GM18907 (cell line): ENCODE measurements around the gene HLA-DOB.

Source experiments
- ATAC-seq: cut with Tn5 transposase; IDR thresholded peaks from one replicate; pipeline ENCODE4 v1.9.1; 2021; ENCODE audit warnings: mild to moderate bottlenecking, moderate library complexity; ENCODE audit not compliant: unreplicated experiment

Gene HLA-DOB

GRCh38 chr6:32816746-32817204 lies at the start of gene HLA-DOB:
Gene HLA-DOB (minus strand): TSS chr6:32817002. CDS start chr6:32816951, 51 bp downstream.
- peak; percentile 41 for ATAC-seq

DNA sequence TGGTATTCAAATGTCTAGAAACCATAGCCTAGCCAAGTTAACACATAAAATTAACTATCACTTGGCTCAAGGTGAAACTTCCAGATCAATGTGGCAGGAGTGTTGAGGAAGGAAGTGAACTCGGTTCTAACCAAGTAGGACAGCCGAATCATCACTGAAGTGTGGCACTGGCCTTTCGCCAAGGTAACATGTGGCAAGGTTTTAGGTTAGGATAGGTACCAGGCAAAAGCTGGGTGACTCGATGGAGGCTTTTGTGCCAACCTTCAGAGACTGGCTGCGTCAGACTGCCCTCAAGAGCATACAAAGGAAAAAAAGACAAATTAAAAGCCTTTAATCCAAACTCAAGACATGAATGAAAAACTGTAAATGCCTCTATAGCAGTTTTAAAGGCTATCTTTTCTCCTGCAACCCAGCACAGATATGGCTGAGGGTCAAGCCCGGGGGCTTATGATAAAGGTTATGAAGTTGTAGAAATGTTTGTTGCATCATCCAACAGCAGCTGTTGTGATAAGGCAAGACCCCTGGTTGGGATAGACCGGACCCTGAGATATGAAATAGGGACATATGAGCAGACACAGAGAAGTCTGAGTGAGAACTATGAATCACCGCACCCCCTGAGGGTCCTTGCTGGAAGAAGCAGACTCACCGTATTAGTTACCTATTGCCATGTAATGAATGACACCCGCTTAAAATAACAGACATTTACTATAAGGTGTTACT lies 49.1 kb upstream of the HLA-DOB start:
- no peak for ATAC-seq

- no peak for ATAC-seq
Observed at GRCh38 chr6:32862725-32863124, 45.9 kb upstream of the HLA-DOB start.

- no peak for ATAC-seq
Observed at GRCh38 chr6:32860674-32861073, 43.9 kb upstream of the HLA-DOB start.

- no peak for ATAC-seq
Observed at GRCh38 chr6:32858194-32858593, 41.4 kb upstream of the HLA-DOB start.

DNA sequence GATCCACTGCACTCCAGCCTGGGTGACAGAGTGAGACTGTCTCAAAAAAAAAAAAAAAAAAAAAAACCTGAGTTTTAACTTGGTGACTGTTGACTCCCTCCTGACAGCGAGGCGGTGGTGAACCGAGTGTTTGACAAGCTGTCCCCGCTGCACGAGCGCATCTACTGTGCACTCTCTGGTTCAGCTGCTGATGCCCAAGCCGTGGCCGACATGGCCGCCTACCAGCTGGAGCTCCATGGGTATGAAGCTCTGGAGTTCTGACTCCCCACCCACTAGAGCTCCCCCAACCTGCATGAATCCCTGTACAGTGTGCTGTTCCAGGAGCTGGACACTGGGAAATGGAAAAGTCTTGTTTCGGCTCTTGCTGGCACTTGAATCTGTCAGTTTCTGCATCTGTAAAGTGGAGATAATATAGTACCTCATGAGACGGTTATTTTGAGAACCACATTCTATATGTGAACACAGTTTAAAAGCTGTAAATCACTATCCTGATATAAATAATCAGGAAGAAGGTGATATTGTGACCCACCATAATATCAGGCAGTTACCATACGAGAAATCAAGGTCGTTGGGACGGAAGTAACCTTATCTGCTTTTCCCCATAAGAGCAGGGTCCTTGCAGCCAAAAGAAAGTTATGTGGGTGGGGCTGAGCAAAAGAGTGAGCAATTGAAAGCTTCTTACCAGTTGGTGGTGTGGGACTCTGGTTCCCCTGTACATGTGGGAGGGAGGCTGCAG lies 40.5 kb upstream of the HLA-DOB start:
- no peak for ATAC-seq

- ATAC-seq: no peak
Observed at GRCh38 chr6:32855467-32856174, 38.8 kb upstream of the HLA-DOB start.

- peak; percentile 17 for ATAC-seq
Observed at GRCh38 chr6:32854376-32855178, 37.8 kb upstream of the HLA-DOB start.

DNA sequence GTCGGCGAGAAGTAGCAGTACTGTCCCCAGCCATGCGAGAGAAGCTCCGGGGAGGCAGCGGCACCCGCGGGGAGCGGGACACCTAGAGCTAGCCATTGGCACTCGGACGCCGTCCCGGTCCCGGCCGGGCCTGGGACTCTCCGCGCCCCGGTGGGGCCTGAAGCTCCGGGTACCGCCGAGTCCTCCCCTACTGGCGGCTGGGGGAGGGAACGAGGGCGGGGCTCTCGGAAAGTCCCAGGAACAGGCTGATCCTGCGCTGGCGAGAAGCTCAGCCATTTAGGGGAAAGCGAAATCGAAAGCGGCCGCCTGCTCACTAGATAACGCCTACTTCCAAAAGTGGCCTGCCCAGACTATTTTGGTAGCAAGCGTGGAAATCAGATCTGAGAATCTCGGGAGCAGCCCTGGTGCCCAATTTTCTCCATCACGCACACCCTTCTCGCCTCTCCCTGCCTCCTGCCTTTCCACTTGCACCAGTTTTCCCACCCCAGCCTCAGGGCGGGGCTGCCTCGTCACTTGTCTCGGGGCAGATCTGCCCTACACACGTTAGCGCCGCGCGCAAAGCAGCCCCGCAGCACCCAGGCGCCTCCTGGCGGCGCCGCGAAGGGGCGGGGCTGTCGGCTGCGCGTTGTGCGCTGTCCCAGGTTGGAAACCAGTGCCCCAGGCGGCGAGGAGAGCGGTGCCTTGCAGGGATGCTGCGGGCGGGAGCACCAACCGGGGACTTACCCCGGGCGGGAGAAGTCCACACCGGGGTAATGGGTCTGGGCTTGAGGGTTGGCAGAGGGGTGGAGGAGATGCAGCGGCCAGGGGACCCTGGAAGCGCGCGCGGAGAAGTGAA lies 37.0 kb upstream of the HLA-DOB start, which contains the start of the genes PSMB9 and TAP1:
PSMB9 (plus strand) TSS at position 652 of the 835 bp plus-strand sequence; CDS start at position 690, 38 bp downstream.
TAP1 (minus strand) TSS at position 164 of the 835 bp plus-strand sequence; CDS start at position 96, 68 bp downstream.
- ATAC-seq: peak; percentile 80

DNA sequence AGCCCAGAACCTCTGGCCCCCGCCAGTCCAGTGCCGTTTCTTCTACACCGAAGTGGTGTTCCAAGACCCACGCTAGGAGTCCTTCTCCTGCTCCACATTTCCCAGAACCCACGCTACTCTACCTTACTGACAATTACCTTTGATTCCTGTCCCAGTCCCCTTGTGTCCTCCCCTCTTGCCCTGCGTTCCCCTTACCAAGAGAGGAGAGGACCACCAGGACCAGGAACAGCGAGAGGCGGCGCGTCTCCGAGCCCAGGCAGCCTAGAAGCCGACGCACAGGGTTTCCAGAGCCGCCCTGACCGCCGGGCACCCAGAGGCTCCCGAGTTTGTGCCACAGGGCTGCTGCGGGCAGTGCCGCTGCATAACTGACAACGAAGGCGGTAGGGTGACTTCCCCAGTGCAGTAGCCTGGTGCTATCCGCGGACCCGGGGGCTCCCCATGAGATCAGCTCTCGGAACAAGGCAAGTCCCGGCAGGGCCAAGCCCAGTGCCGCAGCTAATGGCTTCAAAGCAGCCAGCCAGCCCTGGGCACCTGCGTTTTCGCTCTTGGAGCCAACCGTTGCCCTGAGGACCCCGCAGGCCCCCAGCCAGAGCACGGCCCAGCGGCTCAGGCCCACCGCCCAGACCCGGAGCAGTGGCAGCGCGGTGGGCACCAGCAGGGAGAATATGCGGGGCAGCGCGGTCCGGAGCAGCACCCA lies 36.2 kb upstream of the HLA-DOB start:
- ATAC-seq: peak; percentile 38

GRCh38 chr6:32852018-32852843 lies 35.4 kb upstream of the HLA-DOB start:
- no peak for ATAC-seq

- no peak for ATAC-seq
Observed at GRCh38 chr6:32851025-32851424, 34.2 kb upstream of the HLA-DOB start.

DNA sequence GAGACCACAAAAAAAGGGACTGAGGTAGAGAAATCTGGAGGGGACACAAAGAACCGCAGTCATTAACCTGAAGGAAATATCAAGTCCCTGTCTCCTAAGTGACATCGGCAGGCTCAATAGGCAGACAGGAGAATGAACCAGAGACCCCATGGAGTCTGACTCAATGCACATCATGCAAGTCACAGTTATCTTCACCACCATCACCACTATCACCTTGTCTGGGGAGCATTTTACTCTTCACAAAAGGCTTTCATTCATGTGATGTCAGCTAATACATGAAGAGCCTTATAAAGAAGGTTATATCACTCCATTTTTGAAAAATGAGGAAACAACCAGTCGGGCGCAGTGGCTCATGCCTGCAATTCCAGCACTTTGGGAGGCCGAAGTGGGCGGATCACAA lies 32.3 kb upstream of the HLA-DOB start:
- no peak for ATAC-seq

- no peak for ATAC-seq
Observed at GRCh38 chr6:32847795-32848194, 31.0 kb upstream of the HLA-DOB start.

DNA sequence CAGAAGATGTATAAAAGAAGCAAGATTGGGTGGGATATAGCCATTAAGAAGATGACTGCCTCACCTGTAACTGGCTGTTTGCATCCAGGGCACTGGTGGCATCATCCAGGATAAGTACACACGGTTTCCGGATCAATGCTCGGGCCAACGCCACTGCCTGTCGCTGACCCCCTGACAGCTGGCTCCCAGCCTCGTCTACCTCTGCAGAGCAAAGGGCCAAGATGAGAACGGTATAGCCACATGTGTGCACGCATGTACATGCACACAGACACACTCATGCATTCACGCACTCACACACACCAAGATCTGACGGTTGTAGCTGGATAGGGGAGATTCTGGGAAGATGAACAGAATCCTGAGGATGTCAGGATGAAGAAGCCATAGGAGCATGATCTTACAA lies 30.2 kb upstream of the HLA-DOB start:
- no peak for ATAC-seq

DNA sequence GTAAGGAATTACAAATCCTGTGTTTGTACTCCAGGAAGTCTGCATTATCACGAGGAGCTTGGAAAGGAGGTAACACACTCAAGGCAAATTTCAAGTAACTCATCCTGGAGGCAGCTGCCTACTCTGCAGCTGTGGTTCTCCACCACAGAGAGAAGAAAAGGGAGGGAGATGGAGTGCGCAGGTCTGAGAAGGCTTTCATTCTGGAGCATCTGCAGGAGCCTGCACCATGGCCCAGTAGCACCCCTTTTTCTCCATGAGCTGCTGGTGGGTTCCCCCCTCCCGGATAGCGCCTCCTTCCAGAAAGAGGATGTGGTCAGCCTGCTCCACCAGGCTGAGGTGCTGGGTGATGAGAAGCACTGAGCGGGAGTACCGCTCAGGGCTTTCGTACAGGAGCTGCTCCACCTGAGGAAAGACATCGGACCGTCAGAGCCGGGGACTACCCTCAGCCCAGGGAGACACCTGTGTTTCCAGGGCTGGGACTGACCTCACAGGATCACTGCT lies 28.6 kb upstream of the HLA-DOB start:
- no peak for ATAC-seq

DNA sequence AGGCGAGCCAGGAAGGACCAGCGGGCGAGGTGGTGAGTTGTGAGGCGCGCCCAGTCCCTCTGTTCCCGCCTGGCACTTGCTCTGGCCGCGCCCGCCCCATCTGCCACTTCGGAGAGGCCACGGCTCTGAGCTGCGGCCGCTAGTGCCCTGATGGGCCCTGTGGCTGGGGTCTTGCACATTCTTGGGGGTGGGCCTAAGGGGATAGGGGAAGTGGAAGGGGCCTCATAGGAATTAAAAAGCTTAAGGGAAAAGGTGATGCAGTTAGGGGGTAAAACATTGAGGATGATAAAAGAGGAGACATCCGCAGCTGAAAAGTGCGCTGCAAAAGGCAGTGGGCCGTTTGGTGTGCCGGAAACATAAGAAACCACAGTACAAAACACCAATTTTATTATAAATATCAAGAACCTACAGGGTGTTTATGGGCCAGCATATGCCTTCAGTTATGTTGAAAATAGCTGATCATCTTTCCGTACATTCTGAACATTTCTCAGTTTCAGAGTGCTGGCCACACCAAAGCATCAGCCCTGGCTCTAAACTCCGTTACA lies 28.1 kb upstream of the HLA-DOB start:
- no peak for ATAC-seq
